Esophagus squamous epithelium (tissue), 4 donors: ENCODE measurements around the gene CDC14A.

Experiments used
- POLR2A ChIP-seq, 4 donors: fragments of 450-650 bp; IDR thresholded peaks; one replicate each; pipeline ENCODE4 v1.6.1; 2017; ENCODE audit warnings: antibody characterized with exemption in 4 of 4, mild to moderate bottlenecking in 4 of 4, moderate library complexity in 3 of 4
- TF ChIP-seq, protein P1 (sequence below), 6 experiments: fragments of 450-650 bp in 4 of 6; fragments of 200-600 bp in 2 of 6; sonication (generic) in 2 of 6; IDR thresholded peaks; one replicate each; pipeline ENCODE4 v1.5.1; 2016 to 2019; ENCODE audit warnings: antibody characterized with exemption in 6 of 6, mild to moderate bottlenecking in 4 of 6, moderate library complexity in 4 of 6

DNA sequence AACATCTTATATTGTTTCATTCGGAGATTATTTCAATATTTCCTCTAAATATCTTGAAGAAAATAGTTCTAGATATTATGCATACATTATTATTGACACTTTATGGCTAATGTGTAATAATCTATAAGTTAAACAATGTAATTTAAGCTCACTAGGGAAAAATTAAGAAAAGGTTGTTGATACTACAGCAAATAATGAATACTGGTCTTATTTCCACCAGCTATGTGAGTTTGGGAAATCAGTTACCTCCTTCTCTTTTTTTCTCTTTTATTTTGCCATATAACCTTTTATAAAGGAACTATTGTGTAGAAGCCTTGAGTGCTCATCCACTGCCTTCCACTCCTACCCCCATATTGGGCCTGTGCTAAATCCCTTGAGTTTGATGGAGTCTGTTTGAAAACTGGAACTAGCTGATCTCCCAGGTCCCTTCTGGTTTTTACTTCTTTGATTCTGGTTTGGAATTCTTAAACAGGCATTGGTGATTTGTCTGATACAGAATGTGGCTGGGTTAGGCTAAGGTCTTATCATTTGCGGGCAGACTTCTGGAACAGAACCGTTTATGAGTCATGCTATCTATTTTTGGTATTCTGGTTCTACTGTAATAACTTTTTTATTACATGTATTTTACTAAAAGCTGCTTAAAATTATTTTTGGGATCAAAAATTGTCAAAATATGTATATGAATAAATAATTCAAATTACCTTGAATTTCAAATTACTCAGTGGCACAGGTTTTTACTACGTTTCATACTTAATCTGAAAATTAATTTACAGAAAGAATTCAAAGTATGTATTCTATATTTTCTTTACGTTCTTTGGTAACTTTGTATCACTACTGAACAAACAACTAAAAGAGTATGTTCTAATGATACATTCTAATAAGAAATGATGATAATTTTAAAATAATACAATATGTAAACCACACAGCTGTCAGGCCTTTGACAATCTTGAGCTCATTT, 5.0 kb upstream of the CDC14A start:
- TF ChIP-seq, protein P1, sequence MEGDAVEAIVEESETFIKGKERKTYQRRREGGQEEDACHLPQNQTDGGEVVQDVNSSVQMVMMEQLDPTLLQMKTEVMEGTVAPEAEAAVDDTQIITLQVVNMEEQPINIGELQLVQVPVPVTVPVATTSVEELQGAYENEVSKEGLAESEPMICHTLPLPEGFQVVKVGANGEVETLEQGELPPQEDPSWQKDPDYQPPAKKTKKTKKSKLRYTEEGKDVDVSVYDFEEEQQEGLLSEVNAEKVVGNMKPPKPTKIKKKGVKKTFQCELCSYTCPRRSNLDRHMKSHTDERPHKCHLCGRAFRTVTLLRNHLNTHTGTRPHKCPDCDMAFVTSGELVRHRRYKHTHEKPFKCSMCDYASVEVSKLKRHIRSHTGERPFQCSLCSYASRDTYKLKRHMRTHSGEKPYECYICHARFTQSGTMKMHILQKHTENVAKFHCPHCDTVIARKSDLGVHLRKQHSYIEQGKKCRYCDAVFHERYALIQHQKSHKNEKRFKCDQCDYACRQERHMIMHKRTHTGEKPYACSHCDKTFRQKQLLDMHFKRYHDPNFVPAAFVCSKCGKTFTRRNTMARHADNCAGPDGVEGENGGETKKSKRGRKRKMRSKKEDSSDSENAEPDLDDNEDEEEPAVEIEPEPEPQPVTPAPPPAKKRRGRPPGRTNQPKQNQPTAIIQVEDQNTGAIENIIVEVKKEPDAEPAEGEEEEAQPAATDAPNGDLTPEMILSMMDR (IDR thresholded peaks at IDR 0.05): no peak
- TF ChIP-seq POLR2A (IDR thresholded peaks at IDR 0.05): no peak
